Osteoblast (primary cell): ENCODE results near the gene WSCD2. TPM values are rescaled to one million over a fixed set of nuclear protein-coding genes. Genes with fewer than 3 reads are reported as not detected.

ENCODE experiments used
- DNase-seq: peaks from one replicate; pipeline ENCODE4 v3.0.0; 2011; ENCODE audit warnings: low spot score, mixed read lengths; ENCODE audit not compliant: insufficient read length; ENCODE audit errors: missing footprints
- H2AFZ ChIP-seq: 2 replicates; pipeline ENCODE4 v1.6.0; 2011; ENCODE audit warnings: mild to moderate bottlenecking, low read length
- H3K27ac ChIP-seq: 2 replicates; pipeline ENCODE4 v1.5.1; 2011; ENCODE audit warnings: mild to moderate bottlenecking, low read depth, low read length, moderate library complexity
- H3K27me3 ChIP-seq: 2 replicates; pipeline ENCODE4 v1.6.0; 2012; ENCODE audit warnings: mild to moderate bottlenecking, control low read depth, inconsistent platforms, low read length, moderate library complexity; ENCODE audit not compliant: insufficient read depth
- H3K36me3 ChIP-seq: 2 replicates; pipeline ENCODE4 v1.5.1; 2011; ENCODE audit warnings: mild to moderate bottlenecking, low read length, control low read depth, moderate library complexity; ENCODE audit not compliant: insufficient read depth
- H3K4me1 ChIP-seq: 2 replicates; pipeline ENCODE4 v1.5.1; 2011; ENCODE audit warnings: mild to moderate bottlenecking, low read length, control low read depth, moderate library complexity; ENCODE audit not compliant: insufficient read depth
- H3K4me2 ChIP-seq: 2 replicates; pipeline ENCODE4 v1.6.0; 2011; ENCODE audit warnings: mild to moderate bottlenecking, low read length; ENCODE audit not compliant: insufficient read depth
- H3K4me3 ChIP-seq: fragments of 200-600 bp; sonication (generic); 3 replicates; pipeline ENCODE4 v1.5.1; 2012; ENCODE audit warnings: mild to moderate bottlenecking, low read length, inconsistent platforms; ENCODE audit not compliant: insufficient read depth
- H3K79me2 ChIP-seq: 2 replicates; pipeline ENCODE4 v1.6.0; 2012; ENCODE audit warnings: mild to moderate bottlenecking, low read length, control low read depth, inconsistent platforms; ENCODE audit not compliant: insufficient read depth
- H3K9me3 ChIP-seq: 2 replicates; pipeline ENCODE4 v1.5.1; 2011; ENCODE audit warnings: low read depth, low read length, control low read depth
- H4K20me1 ChIP-seq: 2 replicates; pipeline ENCODE4 v1.6.0; 2012; ENCODE audit warnings: mild to moderate bottlenecking, low read length, control low read depth; ENCODE audit not compliant: insufficient read depth
- CTCF ChIP-seq: IDR thresholded peaks from 2 replicates; pipeline ENCODE4 v1.5.1; 2011; ENCODE audit warnings: mild to moderate bottlenecking, low read depth, low read length, moderate library complexity; ENCODE audit errors: extremely low read depth
- total RNA-seq: library from RNA; depleted of rRNA; stranded (reverse); fragments of >200 nt; gene quantifications from 2 replicates; pipeline ENCODE4 v1.2.3, GENCODE V29; 2012

Gene WSCD2
- total RNA-seq, 1 donor, result 0.36 TPM

- peak; percentile 27 for TF ChIP-seq CTCF
- DNase-seq, result no peak
- Histone ChIP-seq H3K36me3 (no peaks in the 10 kb centered on the region), H4K20me1 (no peaks in the 10 kb centered on the region), H2AFZ (no peak overlapping the region), H3K79me2 (no peaks in the 10 kb centered on the region), H3K27ac (no peak overlapping the region), H3K4me2 (no peak overlapping the region), H3K4me1 (no peaks in the 10 kb centered on the region), H3K9me3 (no peaks in the 10 kb centered on the region), H3K27me3 (no peaks in the 10 kb centered on the region), H3K4me3 (no peak overlapping the region)
These were observed 30.0 kb upstream of the WSCD2 start for GRCh38 chr12:108099073-108099472.

GRCh38 chr12:108099778-108100489, 29.2 kb upstream of the WSCD2 start:
- H3K79me2 ChIP-seq, result no peaks in the 10 kb centered on the region
- no peaks in the 10 kb centered on the region for H4K20me1 ChIP-seq
- DNase-seq, result no peak
- H3K9me3 ChIP-seq, result no peaks in the 10 kb centered on the region
- H3K4me2 ChIP-seq, result no peak overlapping the region
- no peak overlapping the region for H3K4me3 ChIP-seq
- no peak overlapping the region for H2AFZ ChIP-seq
- no peak for TF ChIP-seq CTCF
- no peaks in the 10 kb centered on the region for H3K4me1 ChIP-seq
- H3K36me3 ChIP-seq, result no peaks in the 10 kb centered on the region
- no peaks in the 10 kb centered on the region for H3K27me3 ChIP-seq
- H3K27ac ChIP-seq, result no peak overlapping the region

DNA sequence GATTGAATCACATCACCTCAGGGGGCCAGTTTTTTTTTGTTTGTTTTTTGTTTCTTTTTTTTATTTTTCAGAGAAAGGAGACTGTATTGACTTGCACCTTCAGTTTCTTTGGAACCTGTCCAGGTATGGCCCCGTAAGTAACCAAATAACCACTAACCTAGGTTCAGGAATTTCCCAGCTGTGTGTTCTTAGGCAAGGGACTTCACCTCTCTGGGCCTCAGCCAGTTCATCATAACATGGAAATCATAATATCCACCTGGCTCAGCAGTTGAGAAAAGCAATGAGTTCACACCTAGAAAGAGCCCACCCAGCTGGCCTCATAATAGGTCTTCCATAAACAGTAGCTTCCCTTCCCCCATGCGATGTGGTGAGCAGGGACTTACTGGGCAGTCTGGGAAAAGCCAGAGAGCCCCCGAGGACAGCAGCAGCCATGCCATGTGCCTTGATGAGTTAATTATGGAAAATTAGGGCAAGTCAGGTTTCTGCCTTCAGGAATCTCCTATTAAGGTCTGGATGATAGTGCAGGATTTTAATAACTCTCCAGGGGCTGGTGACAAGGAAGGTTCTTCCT, 27.4 kb upstream of the WSCD2 start:
- no peaks in the 10 kb centered on the region for H3K27me3 ChIP-seq
- no peak overlapping the region for H3K4me3 ChIP-seq
- no peak overlapping the region for H2AFZ ChIP-seq
- TF ChIP-seq CTCF, result no peak
- no peaks in the 10 kb centered on the region for H3K9me3 ChIP-seq
- H3K4me1 ChIP-seq, result no peaks in the 10 kb centered on the region
- no peaks in the 10 kb centered on the region for H3K36me3 ChIP-seq
- no peaks in the 10 kb centered on the region for H4K20me1 ChIP-seq
- H3K4me2 ChIP-seq, result no peak overlapping the region
- no peak overlapping the region for H3K27ac ChIP-seq
- no peak for DNase-seq
- H3K79me2 ChIP-seq, result no peaks in the 10 kb centered on the region

GRCh38 chr12:108102363-108102762, 26.7 kb upstream of the WSCD2 start:
- no peaks in the 10 kb centered on the region for H4K20me1 ChIP-seq
- TF ChIP-seq CTCF, result no peak
- H3K79me2 ChIP-seq, result no peaks in the 10 kb centered on the region
- no peak overlapping the region for H3K4me3 ChIP-seq
- H3K27me3 ChIP-seq, result no peaks in the 10 kb centered on the region
- H2AFZ ChIP-seq, result no peak overlapping the region
- no peaks in the 10 kb centered on the region for H3K36me3 ChIP-seq
- no peak overlapping the region for H3K4me2 ChIP-seq
- H3K4me1 ChIP-seq, result no peaks in the 10 kb centered on the region
- no peaks in the 10 kb centered on the region for H3K9me3 ChIP-seq
- no peak for DNase-seq
- no peak overlapping the region for H3K27ac ChIP-seq
